ENCODE results near the gene ZFPM1.

DNA sequence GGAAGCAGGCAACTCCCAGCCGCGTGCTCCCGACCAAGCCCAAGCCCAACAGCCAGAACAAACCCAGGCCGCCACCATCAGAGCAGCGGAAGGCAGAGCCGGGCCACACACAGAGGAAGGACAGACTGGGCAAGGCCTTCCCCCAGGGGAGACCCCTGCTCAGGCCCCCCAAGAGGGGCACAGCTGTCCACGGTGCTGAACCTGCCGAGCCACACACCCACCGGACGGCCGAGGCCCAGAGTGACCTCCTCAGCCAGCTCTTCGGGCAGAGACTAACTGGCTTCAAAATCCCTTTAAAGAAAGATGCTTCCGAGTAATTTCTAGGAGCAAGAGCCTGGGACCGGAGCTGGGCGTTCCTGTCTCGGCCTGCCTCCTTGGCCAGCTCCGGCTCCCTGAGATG is 14.1 kb upstream of the ZFPM1 start:
- TF ChIP-seq, protein P1, sequence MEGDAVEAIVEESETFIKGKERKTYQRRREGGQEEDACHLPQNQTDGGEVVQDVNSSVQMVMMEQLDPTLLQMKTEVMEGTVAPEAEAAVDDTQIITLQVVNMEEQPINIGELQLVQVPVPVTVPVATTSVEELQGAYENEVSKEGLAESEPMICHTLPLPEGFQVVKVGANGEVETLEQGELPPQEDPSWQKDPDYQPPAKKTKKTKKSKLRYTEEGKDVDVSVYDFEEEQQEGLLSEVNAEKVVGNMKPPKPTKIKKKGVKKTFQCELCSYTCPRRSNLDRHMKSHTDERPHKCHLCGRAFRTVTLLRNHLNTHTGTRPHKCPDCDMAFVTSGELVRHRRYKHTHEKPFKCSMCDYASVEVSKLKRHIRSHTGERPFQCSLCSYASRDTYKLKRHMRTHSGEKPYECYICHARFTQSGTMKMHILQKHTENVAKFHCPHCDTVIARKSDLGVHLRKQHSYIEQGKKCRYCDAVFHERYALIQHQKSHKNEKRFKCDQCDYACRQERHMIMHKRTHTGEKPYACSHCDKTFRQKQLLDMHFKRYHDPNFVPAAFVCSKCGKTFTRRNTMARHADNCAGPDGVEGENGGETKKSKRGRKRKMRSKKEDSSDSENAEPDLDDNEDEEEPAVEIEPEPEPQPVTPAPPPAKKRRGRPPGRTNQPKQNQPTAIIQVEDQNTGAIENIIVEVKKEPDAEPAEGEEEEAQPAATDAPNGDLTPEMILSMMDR (IDR thresholded peaks at IDR 0.05 in 4 of 5, conservative IDR thresholded peaks at IDR 0.05 in 1 of 5) = no peak
- no peak for TF ChIP-seq POLR2A (IDR thresholded peaks at IDR 0.05)
